ENCODE data around the gene RNU1-3. TPM values are rescaled to one million over a fixed set of nuclear protein-coding genes. Genes with fewer than 3 reads are reported as not detected.
"Not testable (repeated sequence)": the region's sequence is repeated elsewhere in the genome, so short reads cannot be mapped to it uniquely, and the experiment has no call there.

The RNU1-3 gene
- total RNA-seq, 1 donor from 2014 or later: not detected

DNA sequence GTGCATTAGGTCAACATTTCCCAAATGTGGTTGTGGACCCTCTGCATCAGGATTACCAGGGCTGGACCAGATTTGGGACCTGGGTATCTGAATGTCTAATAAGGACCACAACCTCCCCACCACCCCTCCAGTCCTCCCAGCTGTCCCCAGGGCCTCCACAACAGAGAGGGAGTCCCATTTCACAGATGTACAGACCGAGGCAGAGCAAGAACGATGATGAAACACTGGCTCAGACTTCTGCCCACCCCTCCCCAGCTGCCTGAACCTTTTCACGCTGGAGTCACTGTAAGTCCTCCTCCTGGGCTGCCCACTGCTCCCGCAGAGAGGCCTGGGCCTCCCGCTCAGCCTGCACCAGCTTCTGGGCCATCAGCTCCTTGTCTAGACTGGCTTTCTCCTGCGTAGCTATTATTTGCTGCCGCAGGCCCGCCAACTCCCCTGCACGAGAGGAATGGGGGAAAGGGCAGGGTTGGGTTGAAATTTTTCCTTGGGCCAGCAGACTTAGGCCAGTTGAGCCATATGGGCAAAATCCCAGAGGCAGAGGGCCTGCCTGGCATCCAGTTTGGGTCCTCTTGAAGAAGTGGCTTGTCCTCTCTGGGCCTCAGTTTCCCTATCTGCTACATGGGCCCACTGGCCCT lies 45.0 kb downstream of the RNU1-3 start:
- DNase-seq (ENCODE audit: low read depth): not testable (repeated sequence)

DNA sequence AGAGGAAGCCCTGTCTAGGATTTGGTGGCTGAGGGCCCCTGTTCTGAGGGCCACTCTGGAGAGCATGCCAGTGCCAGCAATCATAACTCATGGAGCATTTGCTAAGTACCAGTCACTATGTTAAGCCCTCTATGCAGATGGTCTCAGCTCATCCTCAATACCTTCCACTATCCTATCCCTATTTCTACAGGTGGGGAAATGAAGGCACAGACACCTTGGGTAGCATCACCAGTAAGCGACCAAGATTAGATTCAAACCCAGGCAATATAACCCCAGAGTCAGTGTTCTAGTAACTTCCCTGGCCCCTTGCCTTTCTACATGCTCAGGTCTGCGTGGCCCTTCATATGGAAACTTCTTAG lies 45.5 kb downstream of the RNU1-3 start:
- DNase-seq (ENCODE audit: low read depth): no peak

DNA sequence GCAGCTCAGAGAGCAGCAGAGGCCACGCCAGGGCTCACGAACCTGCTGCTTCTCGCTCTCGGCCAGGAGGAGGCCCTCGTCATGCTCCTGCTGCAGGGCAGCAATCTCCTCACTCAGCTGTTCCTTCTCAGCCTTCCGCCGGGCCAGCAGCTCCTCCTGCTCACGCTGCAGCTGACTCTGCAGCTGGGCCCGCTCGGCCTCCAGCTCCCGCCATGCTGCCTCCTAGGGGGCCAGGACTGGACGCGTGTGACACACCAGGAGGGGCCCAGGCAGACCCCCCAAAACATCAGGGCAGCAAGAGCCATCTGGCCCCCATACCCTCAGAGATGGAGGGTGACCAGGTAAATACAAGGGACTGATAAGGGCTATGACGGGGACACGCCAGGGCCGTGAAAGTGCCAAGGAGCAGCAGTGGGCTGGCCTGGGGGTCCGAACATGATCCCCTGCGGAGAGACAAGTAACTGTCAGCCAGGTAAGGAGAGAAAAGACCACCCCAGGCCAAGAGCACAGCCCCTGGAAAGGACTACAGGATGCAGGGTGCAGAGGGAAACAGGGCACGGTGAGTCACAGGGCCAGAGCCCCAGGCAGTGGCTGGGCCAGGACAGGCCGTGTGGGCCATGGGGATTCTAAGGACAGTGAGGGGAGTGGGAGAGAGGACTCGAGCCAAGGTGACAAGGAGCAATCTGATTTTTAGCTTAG lies 46.8 kb downstream of the RNU1-3 start:
- not testable (repeated sequence) for DNase-seq (ENCODE audit: low read depth)

DNA sequence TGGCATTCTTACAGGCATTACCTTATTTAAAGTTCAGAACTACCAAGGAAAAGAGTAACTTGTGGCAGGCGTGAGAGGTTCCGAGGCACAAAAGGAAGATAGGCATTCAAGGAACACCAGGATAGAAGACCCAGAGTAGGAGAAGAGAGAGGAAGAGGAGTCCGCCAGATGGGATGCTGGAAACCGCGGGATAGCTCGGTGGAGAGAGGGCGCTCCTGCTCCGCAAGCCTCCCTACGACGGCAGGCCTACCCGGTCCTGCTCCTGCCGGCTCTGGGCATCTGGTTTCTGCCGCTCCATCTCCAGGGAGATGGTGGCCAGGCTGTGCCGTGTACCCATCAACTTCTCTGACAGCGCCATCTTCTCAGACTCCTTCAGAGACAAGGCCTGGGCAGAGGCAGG lies 48.0 kb downstream of the RNU1-3 start:
- no peak for DNase-seq (ENCODE audit: low read depth)

DNA sequence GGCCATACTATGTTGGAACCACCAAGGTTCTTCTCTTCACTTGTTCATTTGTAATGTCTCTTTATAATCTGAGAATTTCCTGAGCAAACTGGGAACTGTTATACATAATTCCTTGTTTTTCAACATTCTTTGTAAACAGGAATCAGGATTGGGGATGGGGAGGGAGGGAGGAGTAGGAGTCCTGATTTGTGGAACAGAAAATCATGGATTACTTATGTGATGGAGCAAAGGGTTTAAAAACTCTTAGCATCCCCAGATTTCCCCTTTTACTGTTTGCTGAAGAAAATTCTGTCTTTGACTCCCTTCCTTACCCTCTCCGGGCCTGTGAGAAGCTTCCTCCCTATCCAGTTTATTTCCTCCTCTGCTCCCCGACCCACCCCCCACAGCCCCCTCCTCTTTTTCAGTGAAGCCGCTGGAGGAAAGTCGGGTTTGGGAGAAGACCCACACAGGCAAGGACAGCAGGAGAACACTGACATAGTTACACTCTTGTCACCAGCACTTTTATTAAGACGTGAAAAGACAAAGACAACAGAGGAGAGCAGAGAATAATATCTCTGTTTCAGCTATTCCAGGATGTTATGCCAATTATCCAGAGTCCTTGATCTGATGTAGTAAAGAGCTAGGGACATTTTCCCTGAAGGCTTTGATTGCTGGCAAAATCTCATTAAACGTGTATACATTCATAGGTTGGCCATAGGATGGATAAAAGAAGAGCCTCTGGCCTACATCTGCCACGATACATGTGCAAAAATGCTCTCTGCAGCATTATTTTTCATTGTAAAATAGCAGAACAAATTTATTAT lies 48.8 kb downstream of the RNU1-3 start:
- no peak for DNase-seq (ENCODE audit: low read depth)

DNA sequence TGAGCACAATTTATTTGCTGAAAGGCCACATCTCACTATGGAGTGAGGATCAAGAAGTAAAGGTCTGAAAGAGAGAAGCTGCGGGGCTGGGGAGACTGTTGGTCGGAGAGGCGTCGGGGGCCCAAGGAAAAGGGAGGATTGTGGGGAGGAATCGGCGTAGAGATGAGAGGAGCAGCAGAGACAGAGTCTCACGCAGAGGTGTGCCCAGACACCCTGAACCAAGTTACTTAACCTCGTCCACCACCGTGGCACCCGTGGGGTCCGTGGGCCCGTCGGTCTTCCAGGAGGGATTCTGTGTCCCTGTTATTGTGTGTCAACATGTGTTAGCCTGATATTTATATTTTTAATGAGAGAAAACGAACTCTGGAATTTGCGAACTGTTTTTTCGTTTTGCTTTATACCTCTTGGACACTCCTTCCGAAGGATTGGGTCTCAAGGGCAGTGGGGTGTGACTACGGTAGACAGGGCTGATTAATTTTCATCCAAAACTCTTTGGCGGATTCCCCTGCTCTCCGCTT lies 49.6 kb downstream of the RNU1-3 start:
- DNase-seq (ENCODE audit: low read depth): no peak

Other genes starting within 250 kb of the RNU1-3 start
- gene SPATA21, start 229.5 kb downstream of the RNU1-3 start, total RNA-seq: not detected in 2 replicates
- 21.4 and 26.5 TPM in 2 replicates for gene NECAP2, start 226.2 kb downstream of the RNU1-3 start, total RNA-seq
- not detected in 2 replicates for gene RNU1-1, start 152.7 kb downstream of the RNU1-3 start, total RNA-seq
- gene NBPF1, start 53.4 kb downstream of the RNU1-3 start, total RNA-seq: 20.1 and 35.1 TPM in 2 replicates
- gene RNU1-4, start 73.6 kb upstream of the RNU1-3 start, total RNA-seq: not detected in 2 replicates
- gene RNU1-2, start 229.0 kb upstream of the RNU1-3 start, total RNA-seq: not detected in 2 replicates

Measured in myocyte (in vitro differentiated cells).